A549 (cell line): ENCODE data around the gene CFI.

ENCODE experiments used
- CBX8 ChIP-seq: fragments of 200-600 bp; sonication (generic); IDR thresholded peaks from 2 replicates; pipeline ENCODE4 v1.6.1; 2016
- CHD2 ChIP-seq: fragments of 150-350 bp; IDR thresholded peaks from 2 replicates; pipeline ENCODE4 v1.6.1; 2014; ENCODE audit warnings: low read length; ENCODE audit not compliant: partially characterized antibody
- EP300 ChIP-seq, 2 experiments: fragments of >200 bp; sonication (Bioruptor Twin); formaldehyde crosslinking; IDR thresholded peaks; 2 replicates in 1 of 2; 3 replicates in 1 of 2; pipeline ENCODE4 v1.6.1; 2016 to 2017
- HDAC2 ChIP-seq: fragments of 200-600 bp; sonication (generic); IDR thresholded peaks from 2 replicates; pipeline ENCODE4 v1.6.1; 2016
- POLR2A ChIP-seq: IDR thresholded peaks from 2 replicates; pipeline ENCODE4 v1.6.1; 2012; ENCODE audit warnings: mild to moderate bottlenecking, low read length
- RCOR1 ChIP-seq: fragments of 150-350 bp; IDR thresholded peaks from 2 replicates; pipeline ENCODE4 v1.6.1; 2014; ENCODE audit warnings: antibody characterized with exemption, low read length, low read depth
- RFX5 ChIP-seq: fragments of 450-650 bp; IDR thresholded peaks from 2 replicates; pipeline ENCODE4 v1.7.1; 2014; ENCODE audit warnings: antibody characterized with exemption, mild to moderate bottlenecking, moderate library complexity
- SREBF2 ChIP-seq: fragments of 450-650 bp; IDR thresholded peaks from 2 replicates; pipeline ENCODE4 v1.6.1; 2014; ENCODE audit warnings: mild to moderate bottlenecking, moderate library complexity
- ZC3H11A ChIP-seq: fragments of 450-650 bp; IDR thresholded peaks from 2 replicates; pipeline ENCODE4 v1.6.1; 2014; ENCODE audit warnings: antibody characterized with exemption, mild to moderate bottlenecking
- TF ChIP-seq, protein P1 (sequence below): fragments of >200 bp; sonication (Bioruptor Twin); formaldehyde crosslinking; IDR thresholded peaks from 3 replicates; pipeline ENCODE4 v1.5.1; 2016
- TF ChIP-seq, protein P2 (sequence below): fragments of 200-600 bp; sonication (generic); IDR thresholded peaks from 2 replicates; pipeline ENCODE4 v1.6.1; 2016; ENCODE audit warnings: antibody characterized with exemption, mild to moderate bottlenecking, moderate library complexity

DNA sequence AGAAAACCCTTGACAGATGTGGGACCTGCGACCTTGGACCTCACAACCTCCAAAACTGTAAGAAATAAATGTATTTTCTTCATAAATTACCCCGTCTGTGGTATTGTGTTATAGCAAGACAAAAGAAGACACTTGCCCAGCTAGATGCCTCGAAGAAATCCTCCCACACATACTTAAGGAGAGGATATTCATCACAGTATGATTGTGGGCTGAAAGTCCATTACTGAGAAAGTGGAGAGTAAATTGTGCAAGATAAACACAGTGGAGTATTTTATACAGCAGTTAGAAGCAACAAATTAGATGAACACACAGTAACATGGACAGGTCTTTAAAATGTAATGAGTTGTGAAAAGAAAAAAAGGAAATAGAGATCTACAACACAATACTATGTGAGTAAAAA, 46.1 kb downstream of the CFI start:
- TF ChIP-seq, protein P1, sequence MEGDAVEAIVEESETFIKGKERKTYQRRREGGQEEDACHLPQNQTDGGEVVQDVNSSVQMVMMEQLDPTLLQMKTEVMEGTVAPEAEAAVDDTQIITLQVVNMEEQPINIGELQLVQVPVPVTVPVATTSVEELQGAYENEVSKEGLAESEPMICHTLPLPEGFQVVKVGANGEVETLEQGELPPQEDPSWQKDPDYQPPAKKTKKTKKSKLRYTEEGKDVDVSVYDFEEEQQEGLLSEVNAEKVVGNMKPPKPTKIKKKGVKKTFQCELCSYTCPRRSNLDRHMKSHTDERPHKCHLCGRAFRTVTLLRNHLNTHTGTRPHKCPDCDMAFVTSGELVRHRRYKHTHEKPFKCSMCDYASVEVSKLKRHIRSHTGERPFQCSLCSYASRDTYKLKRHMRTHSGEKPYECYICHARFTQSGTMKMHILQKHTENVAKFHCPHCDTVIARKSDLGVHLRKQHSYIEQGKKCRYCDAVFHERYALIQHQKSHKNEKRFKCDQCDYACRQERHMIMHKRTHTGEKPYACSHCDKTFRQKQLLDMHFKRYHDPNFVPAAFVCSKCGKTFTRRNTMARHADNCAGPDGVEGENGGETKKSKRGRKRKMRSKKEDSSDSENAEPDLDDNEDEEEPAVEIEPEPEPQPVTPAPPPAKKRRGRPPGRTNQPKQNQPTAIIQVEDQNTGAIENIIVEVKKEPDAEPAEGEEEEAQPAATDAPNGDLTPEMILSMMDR: no peak
- TF ChIP-seq, protein P2, sequence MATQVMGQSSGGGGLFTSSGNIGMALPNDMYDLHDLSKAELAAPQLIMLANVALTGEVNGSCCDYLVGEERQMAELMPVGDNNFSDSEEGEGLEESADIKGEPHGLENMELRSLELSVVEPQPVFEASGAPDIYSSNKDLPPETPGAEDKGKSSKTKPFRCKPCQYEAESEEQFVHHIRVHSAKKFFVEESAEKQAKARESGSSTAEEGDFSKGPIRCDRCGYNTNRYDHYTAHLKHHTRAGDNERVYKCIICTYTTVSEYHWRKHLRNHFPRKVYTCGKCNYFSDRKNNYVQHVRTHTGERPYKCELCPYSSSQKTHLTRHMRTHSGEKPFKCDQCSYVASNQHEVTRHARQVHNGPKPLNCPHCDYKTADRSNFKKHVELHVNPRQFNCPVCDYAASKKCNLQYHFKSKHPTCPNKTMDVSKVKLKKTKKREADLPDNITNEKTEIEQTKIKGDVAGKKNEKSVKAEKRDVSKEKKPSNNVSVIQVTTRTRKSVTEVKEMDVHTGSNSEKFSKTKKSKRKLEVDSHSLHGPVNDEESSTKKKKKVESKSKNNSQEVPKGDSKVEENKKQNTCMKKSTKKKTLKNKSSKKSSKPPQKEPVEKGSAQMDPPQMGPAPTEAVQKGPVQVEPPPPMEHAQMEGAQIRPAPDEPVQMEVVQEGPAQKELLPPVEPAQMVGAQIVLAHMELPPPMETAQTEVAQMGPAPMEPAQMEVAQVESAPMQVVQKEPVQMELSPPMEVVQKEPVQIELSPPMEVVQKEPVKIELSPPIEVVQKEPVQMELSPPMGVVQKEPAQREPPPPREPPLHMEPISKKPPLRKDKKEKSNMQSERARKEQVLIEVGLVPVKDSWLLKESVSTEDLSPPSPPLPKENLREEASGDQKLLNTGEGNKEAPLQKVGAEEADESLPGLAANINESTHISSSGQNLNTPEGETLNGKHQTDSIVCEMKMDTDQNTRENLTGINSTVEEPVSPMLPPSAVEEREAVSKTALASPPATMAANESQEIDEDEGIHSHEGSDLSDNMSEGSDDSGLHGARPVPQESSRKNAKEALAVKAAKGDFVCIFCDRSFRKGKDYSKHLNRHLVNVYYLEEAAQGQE: no peak
- TF ChIP-seq CHD2 (no peak), ZC3H11A (no peak), SREBF2 (no peak), HDAC2 (no peak), POLR2A (no peak), RFX5 (no peak), CBX8 (no peak), EP300 (IDR thresholded peaks at IDR 0.05) (no peak), RCOR1 (no peak)
